HEK293 (cell line): ENCODE measurements around the gene HERC4.

Experiments
- CTCF ChIA-PET: fragments of 350-600 bp; formaldehyde crosslinking; extraction: SDS; loops from one replicate; lab custom pipeline; 2021; ENCODE audit warnings: antibody characterized with exemption; lab: Yijun Ruan, JAX
- POLR2A ChIA-PET: fragments of 300-600 bp; formaldehyde crosslinking; extraction: SDS; loops from one replicate; lab custom pipeline; 2020; ENCODE audit warnings: antibody characterized with exemption, inconsistent platforms; lab: Yijun Ruan, JAX
- H3K27ac ChIP-seq: fragments of 200-500 bp; sonication (Bioruptor generic); 2 replicates; pipeline ENCODE4 v1.5.1; 2014; ENCODE audit warnings: low read depth, low read length, control low read depth, inconsistent platforms; ENCODE audit errors: extremely low read depth
- H3K36me3 ChIP-seq, 2 experiments: fragments of 200-500 bp in 1 of 2; sonication (Bioruptor generic) in 1 of 2; 1 replicate in 1 of 2; 2 replicates in 1 of 2; pipeline ENCODE4 v1.5.1; 2014 to 2017; ENCODE audit warnings: inconsistent platforms in 2 of 2, low read length in 2 of 2; ENCODE audit not compliant: control insufficient read depth in 2 of 2, insufficient read depth in 1 of 2
- H3K4me1 ChIP-seq: fragments of 200-500 bp; sonication (Bioruptor generic); 2 replicates; pipeline ENCODE4 v1.5.1; 2014; ENCODE audit warnings: mild to moderate bottlenecking, low read length, inconsistent platforms; ENCODE audit not compliant: control insufficient read depth, insufficient read depth
- H3K4me3 ChIP-seq: 2 replicates; pipeline ENCODE4 v1.5.1; 2011; ENCODE audit warnings: low read depth, mild to moderate bottlenecking, control low read depth, low read length, moderate library complexity
- H3K9me3 ChIP-seq: fragments of 200-500 bp; sonication (Bioruptor generic); 2 replicates; pipeline ENCODE4 v1.5.1; 2014; ENCODE audit warnings: low read depth, low read length, inconsistent platforms; ENCODE audit not compliant: control insufficient read depth, insufficient read depth
- BCL11B ChIP-seq: fragments of 450-650 bp; formaldehyde crosslinking; IDR thresholded peaks from 2 replicates; pipeline ENCODE4 v1.5.1; 2016; ENCODE audit warnings: low read depth, missing biosample characterization, missing genetic modification characterization
- KLF16 ChIP-seq: fragments of 450-650 bp; formaldehyde crosslinking; IDR thresholded peaks from 2 replicates; pipeline ENCODE4 v1.5.1; 2017; ENCODE audit warnings: missing biosample characterization, missing genetic modification characterization
- OSR2 ChIP-seq: fragments of 450-650 bp; formaldehyde crosslinking; IDR thresholded peaks from 2 replicates; pipeline ENCODE4 v1.5.1; 2016; ENCODE audit warnings: missing biosample characterization, missing genetic modification characterization
- SCRT2 ChIP-seq: fragments of 450-650 bp; formaldehyde crosslinking; IDR thresholded peaks from 2 replicates; pipeline ENCODE4 v1.5.1; 2016; ENCODE audit warnings: missing biosample characterization, missing genetic modification characterization
- WT1 ChIP-seq: fragments of 450-650 bp; formaldehyde crosslinking; IDR thresholded peaks from 2 replicates; pipeline ENCODE4 v1.5.1; 2016; ENCODE audit warnings: missing biosample characterization, missing genetic modification characterization
- ZNF16 ChIP-seq: fragments of 450-650 bp; formaldehyde crosslinking; IDR thresholded peaks from 2 replicates; pipeline ENCODE4 v1.5.1; 2016; ENCODE audit warnings: low read depth, missing biosample characterization, missing genetic modification characterization
- ZNF221 ChIP-seq: fragments of 450-650 bp; formaldehyde crosslinking; IDR thresholded peaks from 2 replicates; pipeline ENCODE4 v1.5.1; 2017; ENCODE audit warnings: missing biosample characterization, missing genetic modification characterization, borderline replicate concordance
- ZNF23 ChIP-seq: fragments of 450-650 bp; formaldehyde crosslinking; IDR thresholded peaks from 2 replicates; pipeline ENCODE4 v1.5.1; 2016; ENCODE audit warnings: missing biosample characterization, missing genetic modification characterization, borderline replicate concordance
- ZNF274 ChIP-seq, 2 experiments: fragments of 200-500 bp in 1 of 2; fragments of 450-650 bp in 1 of 2; sonication (Bioruptor generic) in 1 of 2; formaldehyde crosslinking in 1 of 2; IDR thresholded peaks; 2 replicates each; pipeline versions ENCODE4 v1.5.1 to v1.6.1; 2014 to 2016; ENCODE audit warnings: borderline replicate concordance in 1 of 2, inconsistent platforms in 1 of 2, low read length in 1 of 2, missing biosample characterization in 1 of 2, missing genetic modification characterization in 1 of 2
- ZNF324 ChIP-seq: fragments of 450-650 bp; formaldehyde crosslinking; IDR thresholded peaks from 2 replicates; pipeline ENCODE4 v1.5.1; 2016; ENCODE audit warnings: missing biosample characterization, missing genetic modification characterization
- ZNF354C ChIP-seq: fragments of 450-650 bp; formaldehyde crosslinking; IDR thresholded peaks from 2 replicates; pipeline ENCODE4 v1.5.1; 2016; ENCODE audit warnings: missing biosample characterization, missing genetic modification characterization, low read depth, borderline replicate concordance
- ZNF366 ChIP-seq: fragments of 450-650 bp; formaldehyde crosslinking; conservative IDR thresholded peaks from 2 replicates; pipeline ENCODE4 v1.5.1; 2016; ENCODE audit warnings: missing biosample characterization, missing genetic modification characterization
- ZNF521 ChIP-seq: fragments of 450-650 bp; formaldehyde crosslinking; IDR thresholded peaks from 2 replicates; pipeline ENCODE4 v1.5.1; 2017; ENCODE audit warnings: missing biosample characterization, mild to moderate bottlenecking, missing genetic modification characterization
- ZNF560 ChIP-seq: fragments of 450-650 bp; formaldehyde crosslinking; IDR thresholded peaks from 2 replicates; pipeline ENCODE4 v1.5.1; 2017; ENCODE audit warnings: missing biosample characterization, missing genetic modification characterization, borderline replicate concordance
- ZNF707 ChIP-seq: fragments of 450-650 bp; formaldehyde crosslinking; IDR thresholded peaks from 2 replicates; pipeline ENCODE4 v1.5.1; 2016; ENCODE audit warnings: missing biosample characterization, missing genetic modification characterization
- TF ChIP-seq, protein P1 (sequence below): fragments of 450-650 bp; formaldehyde crosslinking; IDR thresholded peaks from 2 replicates; pipeline ENCODE4 v1.5.1; 2016; ENCODE audit warnings: missing biosample characterization, missing genetic modification characterization
- TF ChIP-seq, protein P2 (sequence below): IDR thresholded peaks from 2 replicates; pipeline ENCODE4 v1.6.1; 2011; ENCODE audit warnings: mild to moderate bottlenecking, low read depth, low read length, borderline replicate concordance
- TF ChIP-seq, protein P3 (sequence below): fragments of 450-650 bp; formaldehyde crosslinking; IDR thresholded peaks from 2 replicates; pipeline ENCODE4 v1.5.1; 2016; ENCODE audit warnings: missing biosample characterization, missing genetic modification characterization
- TF ChIP-seq, protein P4 (sequence below): fragments of 450-650 bp; formaldehyde crosslinking; IDR thresholded peaks from 2 replicates; pipeline ENCODE4 v1.5.1; 2016; ENCODE audit warnings: missing biosample characterization, missing genetic modification characterization

Gene HERC4

DNA sequence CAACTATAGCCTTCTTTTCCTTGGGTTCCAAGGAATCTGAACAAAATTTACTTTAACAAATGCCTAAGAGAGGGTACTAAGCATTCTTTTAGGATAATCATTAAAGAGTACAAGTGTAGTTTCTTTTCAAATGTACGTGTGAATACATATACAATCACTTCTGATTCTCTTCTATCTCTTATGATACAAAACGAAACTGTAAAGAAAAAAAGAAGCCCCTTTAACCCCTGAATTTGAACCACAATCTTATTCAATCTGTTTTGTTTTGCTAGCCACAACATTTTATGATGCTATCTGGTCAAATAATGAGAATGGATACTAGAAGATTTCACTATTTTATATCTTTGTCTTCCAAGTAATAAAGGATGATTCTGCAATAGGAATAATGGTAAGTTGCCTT is 141.9 kb downstream of the HERC4 start:
- TF ChIP-seq ZNF707 (tag by site-specific recombination) = no peak
- no peak for TF ChIP-seq ZNF560 (tag by site-specific recombination)
- TF ChIP-seq, protein P1, sequence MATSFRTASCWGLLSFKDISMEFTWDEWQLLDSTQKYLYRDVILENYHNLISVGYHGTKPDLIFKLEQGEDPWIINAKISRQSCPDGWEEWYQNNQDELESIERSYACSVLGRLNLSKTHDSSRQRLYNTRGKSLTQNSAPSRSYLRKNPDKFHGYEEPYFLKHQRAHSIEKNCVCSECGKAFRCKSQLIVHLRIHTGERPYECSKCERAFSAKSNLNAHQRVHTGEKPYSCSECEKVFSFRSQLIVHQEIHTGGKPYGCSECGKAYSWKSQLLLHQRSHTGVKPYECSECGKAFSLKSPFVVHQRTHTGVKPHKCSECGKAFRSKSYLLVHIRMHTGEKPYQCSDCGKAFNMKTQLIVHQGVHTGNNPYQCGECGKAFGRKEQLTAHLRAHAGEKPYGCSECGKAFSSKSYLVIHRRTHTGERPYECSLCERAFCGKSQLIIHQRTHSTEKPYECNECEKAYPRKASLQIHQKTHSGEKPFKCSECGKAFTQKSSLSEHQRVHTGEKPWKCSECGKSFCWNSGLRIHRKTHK = no peak
- TF ChIP-seq BCL11B (tag by site-specific recombination) = no peak
- TF ChIP-seq SCRT2 (tag by site-specific recombination) = no peak
- TF ChIP-seq, protein P2, sequence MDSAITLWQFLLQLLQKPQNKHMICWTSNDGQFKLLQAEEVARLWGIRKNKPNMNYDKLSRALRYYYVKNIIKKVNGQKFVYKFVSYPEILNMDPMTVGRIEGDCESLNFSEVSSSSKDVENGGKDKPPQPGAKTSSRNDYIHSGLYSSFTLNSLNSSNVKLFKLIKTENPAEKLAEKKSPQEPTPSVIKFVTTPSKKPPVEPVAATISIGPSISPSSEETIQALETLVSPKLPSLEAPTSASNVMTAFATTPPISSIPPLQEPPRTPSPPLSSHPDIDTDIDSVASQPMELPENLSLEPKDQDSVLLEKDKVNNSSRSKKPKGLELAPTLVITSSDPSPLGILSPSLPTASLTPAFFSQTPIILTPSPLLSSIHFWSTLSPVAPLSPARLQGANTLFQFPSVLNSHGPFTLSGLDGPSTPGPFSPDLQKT = no peak
- no peak for TF ChIP-seq ZNF521
- no peak for TF ChIP-seq ZNF366 (tag by site-specific recombination)
- no peak for TF ChIP-seq ZNF221
- no peak for TF ChIP-seq WT1 (tag by site-specific recombination)
- CTCF ChIA-PET = no interaction called here
- Histone ChIP-seq H3K36me3 (peaks cover 18 to 25% of the 10 kb centered on the region in 2 experiments), H3K4me3 (no peak overlapping the region), H3K27ac (no peak overlapping the region), H3K4me1 (no peaks in the 10 kb centered on the region), H3K9me3 (no peaks in the 10 kb centered on the region)
- POLR2A ChIA-PET = no interaction called here

DNA sequence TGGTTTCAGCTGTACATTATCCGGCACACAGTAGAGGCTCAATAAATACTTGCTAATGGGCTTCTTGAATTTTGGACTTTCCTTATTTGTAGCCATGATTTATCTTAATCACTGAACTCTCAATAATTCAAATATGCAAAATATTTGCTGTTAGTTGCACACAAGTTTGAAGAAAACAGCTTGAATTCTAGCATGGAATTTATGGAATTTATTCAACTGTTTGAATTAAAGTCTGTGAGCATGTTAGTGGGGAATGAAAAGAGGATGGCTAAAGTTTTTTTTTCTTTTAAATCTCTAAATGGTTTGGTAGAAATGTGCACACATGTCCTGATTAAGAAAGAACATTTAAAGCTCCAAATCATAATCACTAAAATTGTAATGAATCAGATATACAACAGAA is 148.1 kb downstream of the HERC4 start:
- no peak overlapping the region for H3K4me3 ChIP-seq
- POLR2A ChIA-PET = no interaction called here
- no peak overlapping the region for H3K27ac ChIP-seq
- H3K36me3 ChIP-seq = peaks cover 6 to 21% of the 10 kb centered on the region in 2 experiments; a peak in 2 of 3 replicates
- H3K9me3 ChIP-seq = no peaks in the 10 kb centered on the region
- TF ChIP-seq ZNF324 (tag by site-specific recombination) (no peak), ZNF16 (tag by site-specific recombination) (no peak), OSR2 (tag by site-specific recombination) (no peak), ZNF274 (IDR thresholded peaks at IDR 0.05; ENCODE audit: low read length) (no peak), ZNF274 (tag by site-specific recombination; IDR thresholded peaks at IDR 0.05; ENCODE audit: borderline replicate concordance) (no peak), ZNF23 (tag by site-specific recombination) (no peak), KLF16 (tag by site-specific recombination) (no peak), ZNF354C (tag by site-specific recombination) (no peak)
- TF ChIP-seq, protein P3, sequence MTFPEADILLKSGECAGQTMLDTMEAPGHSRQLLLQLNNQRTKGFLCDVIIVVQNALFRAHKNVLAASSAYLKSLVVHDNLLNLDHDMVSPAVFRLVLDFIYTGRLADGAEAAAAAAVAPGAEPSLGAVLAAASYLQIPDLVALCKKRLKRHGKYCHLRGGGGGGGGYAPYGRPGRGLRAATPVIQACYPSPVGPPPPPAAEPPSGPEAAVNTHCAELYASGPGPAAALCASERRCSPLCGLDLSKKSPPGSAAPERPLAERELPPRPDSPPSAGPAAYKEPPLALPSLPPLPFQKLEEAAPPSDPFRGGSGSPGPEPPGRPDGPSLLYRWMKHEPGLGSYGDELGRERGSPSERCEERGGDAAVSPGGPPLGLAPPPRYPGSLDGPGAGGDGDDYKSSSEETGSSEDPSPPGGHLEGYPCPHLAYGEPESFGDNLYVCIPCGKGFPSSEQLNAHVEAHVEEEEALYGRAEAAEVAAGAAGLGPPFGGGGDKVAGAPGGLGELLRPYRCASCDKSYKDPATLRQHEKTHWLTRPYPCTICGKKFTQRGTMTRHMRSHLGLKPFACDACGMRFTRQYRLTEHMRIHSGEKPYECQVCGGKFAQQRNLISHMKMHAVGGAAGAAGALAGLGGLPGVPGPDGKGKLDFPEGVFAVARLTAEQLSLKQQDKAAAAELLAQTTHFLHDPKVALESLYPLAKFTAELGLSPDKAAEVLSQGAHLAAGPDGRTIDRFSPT (tag by site-specific recombination) = no peak
- TF ChIP-seq, protein P4, sequence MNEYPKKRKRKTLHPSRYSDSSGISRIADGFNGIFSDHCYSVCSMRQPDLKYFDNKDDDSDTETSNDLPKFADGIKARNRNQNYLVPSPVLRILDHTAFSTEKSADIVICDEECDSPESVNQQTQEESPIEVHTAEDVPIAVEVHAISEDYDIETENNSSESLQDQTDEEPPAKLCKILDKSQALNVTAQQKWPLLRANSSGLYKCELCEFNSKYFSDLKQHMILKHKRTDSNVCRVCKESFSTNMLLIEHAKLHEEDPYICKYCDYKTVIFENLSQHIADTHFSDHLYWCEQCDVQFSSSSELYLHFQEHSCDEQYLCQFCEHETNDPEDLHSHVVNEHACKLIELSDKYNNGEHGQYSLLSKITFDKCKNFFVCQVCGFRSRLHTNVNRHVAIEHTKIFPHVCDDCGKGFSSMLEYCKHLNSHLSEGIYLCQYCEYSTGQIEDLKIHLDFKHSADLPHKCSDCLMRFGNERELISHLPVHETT (tag by site-specific recombination) = no peak
- CTCF ChIA-PET = no interaction called here
- no peaks in the 10 kb centered on the region for H3K4me1 ChIP-seq
